B cell (primary cell): ENCODE data around the gene TNFRSF13B. TPM values are rescaled to one million over a fixed set of nuclear protein-coding genes. Genes with fewer than 3 reads are reported as not detected.
"Not testable (repeated sequence)": the region's sequence is repeated elsewhere in the genome, so short reads cannot be mapped to it uniquely, and the experiment has no call there.

Experiments
- ATAC-seq: fragments of 200-7000 bp; cut with Tn5 transposase; one replicate; pipeline ENCODE4 v1.10.0; 2021; ENCODE audit warnings: low read depth, mild to moderate bottlenecking, moderate number of reproducible peaks, moderate library complexity
- CTCF ChIA-PET: fragments of 350-600 bp; sonication (Branson Sonifier 250); formaldehyde crosslinking; loops from one replicate; lab custom pipeline; 2021; ENCODE audit warnings: antibody characterized with exemption, inconsistent platforms; lab: Charles Lee
- POLR2A ChIA-PET: fragments of 350-600 bp; sonication (Branson Sonifier 250); formaldehyde crosslinking; loops from one replicate; lab custom pipeline; 2021; ENCODE audit warnings: antibody characterized with exemption; lab: Charles Lee
- DNase-seq: peaks from one replicate; pipeline ENCODE4 v3.0.0; 2013
- H2AFZ ChIP-seq: 2 replicates; pipeline ENCODE4 v1.6.1; 2012; ENCODE audit warnings: mild to moderate bottlenecking, low read depth, low read length; ENCODE audit not compliant: insufficient read depth, poor library complexity, severe bottlenecking
- H3K27ac ChIP-seq, 2 donors: 1 replicate in 1 of 2; 2 replicates in 1 of 2; pipeline ENCODE4 v1.5.1; 2012 to 2013; ENCODE audit warnings: low read length in 2 of 2, mild to moderate bottlenecking in 2 of 2, moderate library complexity in 1 of 2
- H3K27me3 ChIP-seq, 4 experiments: fragments of 200-600 bp in 1 of 4; sonication (generic) in 1 of 4; replicated peaks in 1 of 4; 1 replicate in 2 of 4; 2 replicates in 2 of 4; pipeline versions ENCODE4 v1.6.1 to v1.7.0; 2013 to 2016; ENCODE audit warnings: low read length in 3 of 4, mild to moderate bottlenecking in 2 of 4, mixed read lengths in 1 of 4, moderate library complexity in 1 of 4; ENCODE audit not compliant: insufficient read depth in 4 of 4, control insufficient read depth in 3 of 4; ENCODE audit errors: control extremely low read depth in 1 of 4
- H3K36me3 ChIP-seq, 2 experiments: replicated peaks in 1 of 2; 1 replicate in 1 of 2; 2 replicates in 1 of 2; pipeline versions ENCODE4 v1.6.1 to v1.7.1; 2013; ENCODE audit warnings: low read length in 1 of 2; ENCODE audit not compliant: insufficient read depth in 2 of 2, control insufficient read depth in 1 of 2; ENCODE audit errors: control extremely low read depth in 1 of 2, extremely low read depth in 1 of 2
- H3K4me1 ChIP-seq, 2 donors: fragments of 200-600 bp in 1 of 2; sonication (generic) in 1 of 2; 1 replicate in 1 of 2; 2 replicates in 1 of 2; pipeline versions ENCODE4 v1.5.1 to v1.6.1; 2013 to 2017; ENCODE audit warnings: low read length in 2 of 2; ENCODE audit not compliant: control insufficient read depth in 2 of 2, insufficient read depth in 2 of 2
- H3K4me2 ChIP-seq: replicated peaks from 2 replicates; pipeline ENCODE3; 2012; ENCODE audit warnings: mild to moderate bottlenecking, low read depth, low read length; ENCODE audit not compliant: poor library complexity, severe bottlenecking
- H3K4me3 ChIP-seq, 5 experiments: fragments of 200-600 bp in 1 of 5; sonication (generic) in 1 of 5; 1 replicate in 3 of 5; 2 replicates in 2 of 5; pipeline versions ENCODE4 v1.5.1 to v1.7.0; 2011 to 2016; ENCODE audit warnings: low read length in 4 of 5, mild to moderate bottlenecking in 4 of 5, low read depth in 2 of 5, control low read depth in 1 of 5, moderate library complexity in 1 of 5; ENCODE audit not compliant: insufficient read depth in 1 of 5; ENCODE audit errors: control extremely low read depth in 1 of 5, extremely low read depth in 1 of 5
- H3K79me2 ChIP-seq: fragments of 200-600 bp; sonication (generic); one replicate; pipeline ENCODE4 v1.6.0; 2016; ENCODE audit warnings: low read length; ENCODE audit not compliant: control insufficient read depth, insufficient read depth
- H3K9ac ChIP-seq: fragments of 200-600 bp; sonication (generic); 2 replicates; pipeline ENCODE4 v1.6.1; 2017; ENCODE audit warnings: mild to moderate bottlenecking, low read length, moderate library complexity
- H3K9me3 ChIP-seq, 3 donors: one replicate each; pipeline versions ENCODE4 v1.6.1 to v1.7.1; 2013; ENCODE audit warnings: low read length in 2 of 3; ENCODE audit not compliant: control insufficient read depth in 2 of 3, insufficient read depth in 1 of 3; ENCODE audit errors: control extremely low read depth in 1 of 3
- H4K20me1 ChIP-seq: 2 replicates; pipeline ENCODE4 v1.6.0; 2012; ENCODE audit warnings: mild to moderate bottlenecking, low read length; ENCODE audit not compliant: insufficient read depth, control insufficient read depth, poor library complexity, severe bottlenecking
- H3K27ac Mint-ChIP-seq: one replicate; pipeline ENCODE4 v1.8.0; 2021; ENCODE audit warnings: mixed read lengths
- H3K27me3 Mint-ChIP-seq: one replicate; pipeline ENCODE4 v1.8.0; 2021; ENCODE audit warnings: mixed read lengths
- H3K4me1 Mint-ChIP-seq: one replicate; pipeline ENCODE4 v1.8.0; 2021; ENCODE audit warnings: mixed read lengths
- H3K4me3 Mint-ChIP-seq: one replicate; pipeline ENCODE4 v1.8.0; 2021; ENCODE audit warnings: mixed read lengths
- H3K9me3 Mint-ChIP-seq: one replicate; pipeline ENCODE4 v1.8.0; 2022; ENCODE audit warnings: mixed read lengths; ENCODE audit not compliant: insufficient read depth
- CTCF ChIP-seq: fragments of 200-600 bp; IDR thresholded peaks from one replicate; pipeline ENCODE4 v1.8.0; 2022; ENCODE audit warnings: antibody characterized with exemption, mild to moderate bottlenecking
- EZH2 ChIP-seq: IDR thresholded peaks from 2 replicates; pipeline ENCODE4 v1.6.1; 2012; ENCODE audit warnings: borderline replicate concordance, low read depth, mild to moderate bottlenecking, moderate library complexity, low read length; ENCODE audit not compliant: insufficient read depth, poor library complexity, severe bottlenecking
- WGBS: methylation state at CpG from one replicate; pipeline ENCODE4 v1.1.5; 2013; ENCODE audit warnings: missing lambda C conversion rate; ENCODE audit not compliant: insufficient coverage; 5-methylcytosine and 5-hydroxymethylcytosine counted together
- intact Hi-C: fragments of 100-400 bp; cut with micrococcal nuclease; formaldehyde crosslinking; loops from one replicate; pipeline ENCODE4 v1.10.0; 2022
- polyA plus RNA-seq: library from polyadenylated mRNA; depleted of rRNA; stranded (reverse); fragments of >200 nt; gene quantifications from 2 replicates; pipeline ENCODE4 v1.2.3, GENCODE V29; 2012
- total RNA-seq, 2 donors: library from RNA; stranded (reverse); fragments of 120-200 nt in 1 of 2; gene quantifications; 1 replicate in 1 of 2; 2 replicates in 1 of 2; pipeline versions ENCODE4 v1.2.3 to v1.2.4, GENCODE V29; 2013 to 2022

The TNFRSF13B gene
- total and polyA plus RNA-seq, 2 donors (not counting 1 experiment from before 2014, with no cell fraction given): 74.5 to 219 TPM

GRCh38 chr17:16980061-16980460 is 8.1 kb upstream of the TNFRSF13B start:
- Histone ChIP-seq H3K4me3 (peak overlapping the region in 1 of 5 experiments; percentile 23), H3K27ac (peak overlapping the region; percentile 89 to 90)
- POLR2A ChIA-PET: interaction anchor here (0.8 to 4.8 kb wide), 4 partner anchors 9 to 18 kb away, joined by 4 to 33 read pairs (median 4); no protein-coding TSS in a partner anchor

GRCh38 chr17:16979237-16979823 is 7.4 kb upstream of the TNFRSF13B start:
- Mint-ChIP-seq H3K4me1 (peaks cover 87% of the 10 kb centered on the region), H3K4me3 (peak overlapping the region; percentile 97), H3K27ac (peak overlapping the region; percentile 99)
- H3K27me3 Mint-ChIP-seq, H3K9me3 Mint-ChIP-seq, H3K79me2 ChIP-seq, H3K9ac ChIP-seq, intact Hi-C loops, H4K20me1 ChIP-seq, H3K36me3 ChIP-seq, H3K9me3 ChIP-seq, ATAC-seq, H3K4me3 ChIP-seq, H3K27me3 ChIP-seq, DNase-seq: not testable (repeated sequence)
- ChIA-PET CTCF (interaction anchor here (0.6 to 22.2 kb wide), 6 partner anchors 11 to 333 kb away, joined by 3 to 317 read pairs (median 4); no protein-coding TSS in a partner anchor), POLR2A (interaction anchor here (4.8 kb wide), 1 partner anchor 10 kb away, joined by 33 read pairs; no protein-coding TSS in a partner anchor)
- H3K27ac ChIP-seq: peak overlapping the region; percentile 42 to 90
- WGBS: 65% methylated on average over 2 of the region's 6 CpGs
- peaks cover 75 to 89% of the 10 kb centered on the region in 2 donors for H3K4me1 ChIP-seq
- peak overlapping the region; percentile 46 for H3K4me2 ChIP-seq
- H2AFZ ChIP-seq: peak overlapping the region; percentile 30

More at GRCh38 chr17:16980061-16980460, 8.1 kb upstream of the TNFRSF13B start:
- Histone ChIP-seq H4K20me1 (no peaks in the 10 kb centered on the region), H3K36me3 (no peaks in the 10 kb centered on the region), H3K79me2 (no peaks in the 10 kb centered on the region), H3K27me3 (no peaks in the 10 kb centered on the region), H3K9ac (peak overlapping the region; percentile 39), H3K4me2 (peak overlapping the region; percentile 75), H3K9me3 (no peaks in the 10 kb centered on the region), H2AFZ (no peak overlapping the region), H3K4me1 (peaks cover 67 to 81% of the 10 kb centered on the region in 2 donors)
- DNase-seq: no peak
- H3K27me3 Mint-ChIP-seq: no peaks in the 10 kb centered on the region
- CTCF ChIA-PET: interaction anchor here (1.3 to 22.2 kb wide), 4 partner anchors 11 to 42 kb away, joined by 4 to 317 read pairs (median 17); no protein-coding TSS in a partner anchor
- no peak for TF ChIP-seq EZH2
- no peak for TF ChIP-seq CTCF
- 95% methylated on average over 4 of the region's 8 CpGs for WGBS
- intact Hi-C loops: loop anchor here (1.0 to 2.0 kb wide), 3 partner anchors 8 to 15 kb away; no protein-coding TSS in a partner anchor
- H3K4me3 Mint-ChIP-seq: peak overlapping the region; percentile 97
- no peaks in the 10 kb centered on the region for H3K9me3 Mint-ChIP-seq
- peak overlapping the region; percentile 99 for H3K27ac Mint-ChIP-seq
- ATAC-seq: no peak
- H3K4me1 Mint-ChIP-seq: peaks cover 87% of the 10 kb centered on the region
